ENCODE measurements around the gene POC1A. TPM values are rescaled to one million over a fixed set of nuclear protein-coding genes. Genes with fewer than 3 reads are reported as not detected.
A peak's percentile ranks its signal among the peaks of the same experiment; 100 is the strongest.

Gene POC1A
- total and polyA plus RNA-seq, 2 experiments from 2014 or later = 19.1 to 26.7 TPM

DNA sequence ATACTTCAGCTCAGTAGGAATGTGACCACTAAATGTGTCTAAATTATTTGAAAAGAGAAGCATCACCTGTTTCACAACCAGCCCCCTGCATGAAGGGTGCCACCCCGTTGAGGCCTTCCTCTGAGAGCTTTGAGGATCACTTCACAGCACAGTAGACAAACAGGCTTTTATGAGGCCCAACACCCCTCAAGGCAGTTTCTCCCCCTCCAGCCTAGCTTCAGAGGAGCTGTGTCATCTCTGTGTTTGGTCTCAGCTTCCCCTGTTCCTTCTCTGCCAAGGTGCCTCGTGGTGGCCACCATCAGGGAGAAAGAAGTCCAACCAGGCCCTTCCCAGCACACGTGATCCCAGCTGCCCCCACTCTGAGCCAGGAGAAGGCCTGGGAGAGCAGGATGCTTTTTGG is 76.3 kb downstream of the POC1A start:
- TF ChIP-seq NANOG (IDR thresholded peaks at IDR 0.05; ENCODE audit: borderline replicate concordance) (no peak), POLR2AphosphoS5 (IDR thresholded peaks at IDR 0.05; ENCODE audit: low read depth) (no peak), EZH2phosphoT487 (IDR thresholded peaks at IDR 0.05; ENCODE audit: unreplicated experiment) (no peak), ZNF462 (CRISPR knock-in tag; IDR thresholded peaks at IDR 0.05) (no peak)
- no peaks in the 10 kb centered on the region for H3K4me1 ChIP-seq (ENCODE audit: insufficient read depth)
- H3F3A ChIP-seq (replicated peaks; ENCODE audit: low read depth) = no peaks in the 10 kb centered on the region
- H4K20me1 ChIP-seq (replicated peaks; ENCODE audit: insufficient read depth) = no peaks in the 10 kb centered on the region
- H3K36me3 ChIP-seq (ENCODE audit: insufficient read depth) = no peaks in the 10 kb centered on the region; the same call in 1 of the 2 replicates
- no peaks in the 10 kb centered on the region for H3K79me2 ChIP-seq (replicated peaks; ENCODE audit: insufficient read depth)
- H2AFZ ChIP-seq = no peak overlapping the region
- no peak for ATAC-seq
- no peak for DNase-seq (ENCODE audit: low spot score)
- H3K4me2 ChIP-seq = no peak overlapping the region
- Mint-ChIP-seq H3K9me3 (no peaks in the 10 kb centered on the region), H3K27ac (no peak overlapping the region), H3K36me3 (ENCODE audit: low read depth) (peaks cover 14% of the 10 kb centered on the region), H3K27me3 (ENCODE audit: insufficient read depth, low read depth, poor library complexity) (no peaks in the 10 kb centered on the region), H3K4me1 (no peaks in the 10 kb centered on the region), H3K4me3 (no peak overlapping the region)
- no peaks in the 10 kb centered on the region for H3K27me3 ChIP-seq (ENCODE audit: insufficient read depth)
- H3K27ac ChIP-seq (ENCODE audit: low read depth) = no peak overlapping the region
- H3K9me2 ChIP-seq (ENCODE audit: insufficient read depth) = no peaks in the 10 kb centered on the region
- H3K4me3 ChIP-seq = no peak overlapping the region

- DNase-seq (ENCODE audit: low spot score) (no peak), ATAC-seq (peak; percentile 19; the same call in 1 of the 3 replicates)
- no peak overlapping the region for H3K4me3 Mint-ChIP-seq
- H3K27me3 Mint-ChIP-seq (ENCODE audit: insufficient read depth, low read depth, poor library complexity) = no peaks in the 10 kb centered on the region
- Histone ChIP-seq H3K36me3 (ENCODE audit: insufficient read depth) (no peaks in the 10 kb centered on the region; the same call in 1 of the 2 replicates), H3K27ac (ENCODE audit: low read depth) (no peak overlapping the region), H3K27me3 (ENCODE audit: insufficient read depth) (no peaks in the 10 kb centered on the region), H3F3A (replicated peaks; ENCODE audit: low read depth) (no peaks in the 10 kb centered on the region), H3K79me2 (replicated peaks; ENCODE audit: insufficient read depth) (no peaks in the 10 kb centered on the region), H3K4me1 (ENCODE audit: insufficient read depth) (no peaks in the 10 kb centered on the region), H4K20me1 (replicated peaks; ENCODE audit: insufficient read depth) (no peaks in the 10 kb centered on the region), H3K9me2 (ENCODE audit: insufficient read depth) (no peaks in the 10 kb centered on the region), H3K4me2 (no peak overlapping the region), H2AFZ (no peak overlapping the region), H3K4me3 (no peak overlapping the region)
- no peak overlapping the region for H3K27ac Mint-ChIP-seq
- no peaks in the 10 kb centered on the region for H3K9me3 Mint-ChIP-seq
- TF ChIP-seq, protein P1, sequence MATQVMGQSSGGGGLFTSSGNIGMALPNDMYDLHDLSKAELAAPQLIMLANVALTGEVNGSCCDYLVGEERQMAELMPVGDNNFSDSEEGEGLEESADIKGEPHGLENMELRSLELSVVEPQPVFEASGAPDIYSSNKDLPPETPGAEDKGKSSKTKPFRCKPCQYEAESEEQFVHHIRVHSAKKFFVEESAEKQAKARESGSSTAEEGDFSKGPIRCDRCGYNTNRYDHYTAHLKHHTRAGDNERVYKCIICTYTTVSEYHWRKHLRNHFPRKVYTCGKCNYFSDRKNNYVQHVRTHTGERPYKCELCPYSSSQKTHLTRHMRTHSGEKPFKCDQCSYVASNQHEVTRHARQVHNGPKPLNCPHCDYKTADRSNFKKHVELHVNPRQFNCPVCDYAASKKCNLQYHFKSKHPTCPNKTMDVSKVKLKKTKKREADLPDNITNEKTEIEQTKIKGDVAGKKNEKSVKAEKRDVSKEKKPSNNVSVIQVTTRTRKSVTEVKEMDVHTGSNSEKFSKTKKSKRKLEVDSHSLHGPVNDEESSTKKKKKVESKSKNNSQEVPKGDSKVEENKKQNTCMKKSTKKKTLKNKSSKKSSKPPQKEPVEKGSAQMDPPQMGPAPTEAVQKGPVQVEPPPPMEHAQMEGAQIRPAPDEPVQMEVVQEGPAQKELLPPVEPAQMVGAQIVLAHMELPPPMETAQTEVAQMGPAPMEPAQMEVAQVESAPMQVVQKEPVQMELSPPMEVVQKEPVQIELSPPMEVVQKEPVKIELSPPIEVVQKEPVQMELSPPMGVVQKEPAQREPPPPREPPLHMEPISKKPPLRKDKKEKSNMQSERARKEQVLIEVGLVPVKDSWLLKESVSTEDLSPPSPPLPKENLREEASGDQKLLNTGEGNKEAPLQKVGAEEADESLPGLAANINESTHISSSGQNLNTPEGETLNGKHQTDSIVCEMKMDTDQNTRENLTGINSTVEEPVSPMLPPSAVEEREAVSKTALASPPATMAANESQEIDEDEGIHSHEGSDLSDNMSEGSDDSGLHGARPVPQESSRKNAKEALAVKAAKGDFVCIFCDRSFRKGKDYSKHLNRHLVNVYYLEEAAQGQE (IDR thresholded peaks at IDR 0.05; ENCODE audit: unreplicated experiment) = no peak
- no peak for TF ChIP-seq ETS1 (IDR thresholded peaks at IDR 0.05)
- TF ChIP-seq, protein P2, sequence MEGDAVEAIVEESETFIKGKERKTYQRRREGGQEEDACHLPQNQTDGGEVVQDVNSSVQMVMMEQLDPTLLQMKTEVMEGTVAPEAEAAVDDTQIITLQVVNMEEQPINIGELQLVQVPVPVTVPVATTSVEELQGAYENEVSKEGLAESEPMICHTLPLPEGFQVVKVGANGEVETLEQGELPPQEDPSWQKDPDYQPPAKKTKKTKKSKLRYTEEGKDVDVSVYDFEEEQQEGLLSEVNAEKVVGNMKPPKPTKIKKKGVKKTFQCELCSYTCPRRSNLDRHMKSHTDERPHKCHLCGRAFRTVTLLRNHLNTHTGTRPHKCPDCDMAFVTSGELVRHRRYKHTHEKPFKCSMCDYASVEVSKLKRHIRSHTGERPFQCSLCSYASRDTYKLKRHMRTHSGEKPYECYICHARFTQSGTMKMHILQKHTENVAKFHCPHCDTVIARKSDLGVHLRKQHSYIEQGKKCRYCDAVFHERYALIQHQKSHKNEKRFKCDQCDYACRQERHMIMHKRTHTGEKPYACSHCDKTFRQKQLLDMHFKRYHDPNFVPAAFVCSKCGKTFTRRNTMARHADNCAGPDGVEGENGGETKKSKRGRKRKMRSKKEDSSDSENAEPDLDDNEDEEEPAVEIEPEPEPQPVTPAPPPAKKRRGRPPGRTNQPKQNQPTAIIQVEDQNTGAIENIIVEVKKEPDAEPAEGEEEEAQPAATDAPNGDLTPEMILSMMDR (conservative IDR thresholded peaks at IDR 0.05; ENCODE audit: low read depth in 2 of 2) = 0 out of 4 replicates have a peak, but pooled peaks of 1 of the 2 experiments have one; percentile 9
- H3K4me1 Mint-ChIP-seq = no peaks in the 10 kb centered on the region
- H3K36me3 Mint-ChIP-seq (ENCODE audit: low read depth) = peaks cover 14% of the 10 kb centered on the region
These were observed 77.1 kb downstream of the POC1A start for GRCh38 chr3:52076896-52077780.

All from GM23338 (cell line).